Measurements from ENCODE around the gene SH2D2A.

GRCh38 chr1:156772728-156773497 lies 43.7 kb downstream of the SH2D2A start:
- TF ChIP-seq CTCF (conservative IDR thresholded peaks at IDR 0.05; ENCODE audit: low read length), result no peak
- TF ChIP-seq EZH2phosphoT487 (IDR thresholded peaks at IDR 0.05; ENCODE audit: borderline replicate concordance), result no peak
